GM19468 (cell line): ENCODE data around the gene AK3.
A peak's percentile ranks its signal among the peaks of the same experiment; 100 is the strongest.
"Not testable (repeated sequence)": the region's sequence is repeated elsewhere in the genome, so short reads cannot be mapped to it uniquely, and the experiment has no call there.

ENCODE experiments used
- ATAC-seq: cut with Tn5 transposase; IDR thresholded peaks from one replicate; pipeline ENCODE4 v1.9.1; 2021; ENCODE audit warnings: mild to moderate bottlenecking, moderate library complexity, moderate number of reproducible peaks; ENCODE audit not compliant: unreplicated experiment; ENCODE audit errors: extremely low read depth

The AK3 gene

GRCh38 chr9:4740638-4741364 is at the start of gene AK3:
AK3 (minus strand) TSS chr9:4741202; CDS start chr9:4741087, 115 bp downstream.
- ATAC-seq: peak; percentile 86

GRCh38 chr9:4788703-4789102 is 47.7 kb upstream of the AK3 start:
- ATAC-seq: no peak

GRCh38 chr9:4787876-4788275 is 46.9 kb upstream of the AK3 start:
- no peak for ATAC-seq

DNA sequence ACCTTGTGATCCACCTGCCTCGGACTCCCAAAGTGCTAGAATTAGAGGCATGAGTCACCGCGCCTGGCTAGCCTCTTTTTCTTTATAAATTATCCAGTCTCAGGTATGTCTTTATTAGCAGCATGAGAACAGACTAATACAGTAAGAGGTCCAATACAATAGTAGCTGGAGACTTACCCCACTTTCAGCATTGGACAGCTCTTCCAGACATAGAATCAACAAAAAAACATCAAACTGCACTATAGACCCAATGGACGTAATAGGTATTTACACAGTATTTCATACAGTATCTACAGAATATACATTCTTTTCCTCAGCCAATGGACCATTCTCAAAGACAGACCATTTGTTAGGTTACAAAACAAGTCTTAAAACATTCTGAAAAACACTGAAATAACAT is 45.6 kb upstream of the AK3 start:
- ATAC-seq: no peak

DNA sequence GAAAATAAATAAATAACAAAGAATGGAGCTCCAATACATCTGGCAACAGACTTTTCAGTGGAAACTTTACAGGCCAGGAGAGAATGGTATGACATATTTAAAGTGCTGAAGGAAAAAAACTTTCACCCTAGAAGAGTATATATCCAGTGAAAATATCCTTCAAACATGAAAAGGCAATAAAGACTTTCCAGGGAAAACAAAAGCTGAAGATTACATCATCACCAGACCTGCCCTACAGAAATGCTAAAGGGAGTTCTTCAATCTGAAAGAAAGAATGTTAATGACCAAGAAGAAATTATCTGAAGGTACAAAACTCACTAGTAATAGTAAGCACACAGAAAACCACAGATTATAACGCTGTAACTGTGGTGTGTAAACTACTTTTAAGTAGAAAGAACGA is 43.4 kb upstream of the AK3 start:
- ATAC-seq: no peak

DNA sequence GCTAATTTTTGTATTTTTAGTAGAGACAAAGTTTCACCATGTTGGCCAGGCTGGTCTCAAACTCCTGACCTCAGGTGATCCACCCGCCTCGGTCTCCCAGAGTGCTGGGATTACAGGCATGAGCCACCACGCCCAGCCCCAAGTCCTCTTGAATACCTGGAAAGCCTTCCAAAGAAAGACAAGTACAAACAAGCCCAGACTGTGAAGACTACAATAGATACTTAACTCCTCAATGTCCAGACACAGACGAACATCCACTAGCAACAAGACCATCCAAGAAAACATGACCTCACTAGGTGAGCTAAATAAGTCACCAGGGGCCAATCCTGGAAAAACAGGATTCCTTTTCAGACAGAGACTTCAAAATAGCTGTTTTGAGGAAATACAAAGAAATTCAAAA is 42.2 kb upstream of the AK3 start:
- not testable (repeated sequence) for ATAC-seq

DNA sequence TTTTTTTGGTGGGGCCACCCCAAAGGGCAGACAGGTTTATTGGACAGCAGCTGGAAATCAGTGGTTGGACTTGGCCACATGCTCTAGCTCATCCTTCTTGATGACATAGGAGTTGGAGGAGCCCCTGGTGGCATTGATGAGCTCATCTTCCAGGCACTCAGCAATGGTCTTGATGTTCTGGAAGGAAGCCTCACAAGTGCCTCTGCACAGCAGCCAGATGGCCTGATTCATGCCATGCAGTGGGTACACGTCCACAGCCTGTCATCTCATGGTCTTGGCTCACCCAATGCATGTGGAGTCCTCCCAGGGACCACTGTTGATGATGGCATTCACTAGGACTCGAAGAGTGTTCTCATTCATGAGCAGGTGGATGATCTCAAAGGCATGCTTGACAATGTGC is 40.4 kb upstream of the AK3 start:
- ATAC-seq: no peak

DNA sequence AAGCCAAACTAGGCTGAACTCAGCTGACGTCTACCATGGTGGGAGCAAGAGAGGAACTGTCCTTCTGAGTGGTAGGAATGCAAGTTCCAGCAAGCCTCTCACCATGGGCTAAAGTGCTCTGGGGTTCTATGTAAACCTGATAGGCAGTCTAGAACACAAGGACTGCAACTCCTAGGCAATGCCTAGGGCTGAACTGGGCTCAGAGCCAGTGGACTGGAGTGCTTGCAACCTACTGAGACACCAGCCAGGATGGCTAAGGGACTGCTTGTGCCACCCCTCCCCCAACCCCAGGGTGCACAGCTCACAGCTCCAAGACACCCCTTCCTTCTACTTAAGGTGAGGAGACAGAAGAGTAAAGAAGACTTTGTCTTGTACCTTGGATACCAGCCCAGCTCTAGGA is 39.6 kb upstream of the AK3 start:
- ATAC-seq: no peak

DNA sequence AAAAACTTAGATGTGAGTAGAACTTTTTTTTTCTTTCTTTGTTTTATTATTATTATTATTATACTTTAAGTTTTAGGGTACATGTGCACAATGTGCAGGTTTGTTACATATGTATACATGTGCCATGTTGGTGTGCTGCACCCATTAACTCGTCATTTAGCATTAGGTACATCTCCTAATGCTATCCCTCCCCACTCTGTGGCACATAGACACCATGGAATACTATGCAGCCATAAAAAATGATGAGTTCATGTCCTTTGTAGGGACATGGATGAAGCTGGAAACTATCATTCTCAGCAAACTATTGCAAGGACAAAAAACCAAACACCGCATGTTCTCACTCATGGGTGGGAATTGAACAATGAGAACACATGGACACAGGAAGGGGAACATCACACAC is 34.0 kb upstream of the AK3 start:
- not testable (repeated sequence) for ATAC-seq

DNA sequence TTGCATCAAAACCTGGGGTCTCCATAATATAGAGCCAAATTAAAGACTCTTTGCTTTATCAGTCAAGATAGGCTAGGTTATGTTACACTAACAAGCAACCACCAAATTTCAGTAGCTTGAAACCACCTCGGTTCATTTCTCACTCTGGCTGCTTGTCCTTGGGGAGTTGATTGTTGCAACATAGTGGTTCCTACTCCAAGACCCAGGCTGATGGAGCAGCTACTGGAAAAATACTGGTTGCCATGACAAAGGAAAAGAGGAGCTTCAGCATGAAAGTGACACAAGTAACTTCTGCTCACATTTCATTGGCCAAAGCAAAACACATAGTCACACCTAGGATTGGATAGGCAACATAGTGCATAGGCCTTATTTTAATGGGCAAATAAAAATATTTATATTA is 33.2 kb upstream of the AK3 start:
- no peak for ATAC-seq

GRCh38 chr9:4771788-4772187 is 30.8 kb upstream of the AK3 start:
- no peak for ATAC-seq

DNA sequence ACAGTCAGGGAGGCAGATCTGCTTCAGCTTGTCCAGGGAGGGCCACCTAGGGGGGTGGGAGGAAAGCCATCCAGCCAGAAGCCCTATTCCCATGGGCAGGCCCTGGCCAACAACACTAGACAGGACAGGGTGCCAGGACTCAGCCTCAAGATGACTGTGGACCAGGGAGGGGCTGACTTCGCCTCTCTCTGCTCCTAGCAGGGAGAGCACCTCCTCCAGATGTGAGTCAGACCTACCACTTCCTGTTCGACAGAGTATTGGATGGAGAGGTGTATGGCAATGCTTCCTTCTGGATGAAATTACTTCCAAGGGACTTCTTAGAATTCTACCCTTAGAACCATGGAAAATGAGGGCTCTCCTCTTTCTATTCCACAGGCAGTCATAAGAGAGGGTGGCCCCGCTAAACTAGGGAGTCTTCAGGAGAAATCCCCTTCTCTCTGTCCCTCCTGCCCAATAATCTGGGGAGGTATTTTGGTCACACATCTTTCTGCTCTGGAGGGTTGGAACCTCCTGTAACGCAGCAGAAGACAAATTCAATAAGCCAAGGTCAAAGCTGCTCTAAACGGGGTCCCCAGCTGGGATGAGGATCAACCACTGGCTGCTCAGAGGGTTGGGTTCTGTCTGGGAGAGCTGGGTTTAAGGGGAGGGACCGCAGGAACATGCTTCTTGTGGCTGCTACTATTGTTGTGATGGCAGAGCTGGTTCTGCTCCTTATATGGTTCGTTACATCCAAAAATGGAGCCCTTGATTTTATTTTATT is 28.5 kb upstream of the AK3 start:
- no peak for ATAC-seq

DNA sequence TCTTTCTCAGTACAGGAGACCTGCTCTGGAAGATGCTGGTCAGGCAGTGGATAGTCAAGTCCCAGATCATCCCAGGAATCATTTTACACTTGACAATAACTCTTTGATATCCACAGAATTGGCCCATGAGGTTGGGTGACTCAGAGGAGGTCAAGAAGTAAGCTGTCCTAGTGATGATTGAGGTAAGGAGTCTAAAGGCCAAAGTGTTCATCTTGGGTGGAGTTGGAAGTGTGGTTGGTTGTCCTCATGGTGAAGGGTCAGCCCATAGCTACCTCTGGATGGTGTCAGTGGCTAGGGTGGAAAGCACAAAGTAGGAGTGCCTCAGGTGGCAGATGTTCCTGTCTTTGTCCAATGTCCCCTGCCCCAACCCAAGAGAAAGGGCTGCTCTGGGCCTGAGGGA is 27.7 kb upstream of the AK3 start:
- ATAC-seq: no peak

GRCh38 chr9:4764033-4764432 is 23.0 kb upstream of the AK3 start:
- no peak for ATAC-seq

DNA sequence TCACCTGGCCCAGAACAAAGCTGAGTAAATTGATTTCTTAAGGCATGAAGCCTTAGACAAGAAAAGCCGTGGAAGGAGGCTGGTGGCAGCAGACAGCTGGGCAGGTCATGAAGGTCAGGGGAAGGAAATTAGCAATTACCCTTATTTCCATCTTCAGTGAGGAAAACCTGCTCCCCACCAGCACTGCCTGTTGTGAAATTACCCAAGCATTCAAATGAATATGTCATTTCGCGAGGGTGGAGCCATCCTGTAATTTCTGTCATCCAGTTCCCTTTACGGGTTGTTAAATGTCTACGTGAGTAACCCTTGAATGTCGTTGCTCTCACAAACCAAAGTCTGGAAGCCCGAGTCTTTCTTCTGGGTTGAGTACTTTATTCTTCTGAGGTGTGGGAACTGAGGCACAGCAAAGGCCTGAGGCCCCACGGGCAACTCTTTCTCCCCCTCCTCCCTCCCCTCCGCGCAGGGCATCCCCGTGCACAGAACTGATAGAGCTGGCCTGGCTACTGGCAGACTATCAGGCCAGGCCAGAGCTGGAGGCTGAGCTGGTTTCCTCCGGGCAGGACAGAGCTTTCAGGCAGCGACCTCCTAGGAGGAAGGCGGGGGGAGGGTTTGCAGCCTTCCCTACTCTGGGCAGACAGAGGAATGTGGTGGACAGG is 22.0 kb upstream of the AK3 start:
- no peak for ATAC-seq

DNA sequence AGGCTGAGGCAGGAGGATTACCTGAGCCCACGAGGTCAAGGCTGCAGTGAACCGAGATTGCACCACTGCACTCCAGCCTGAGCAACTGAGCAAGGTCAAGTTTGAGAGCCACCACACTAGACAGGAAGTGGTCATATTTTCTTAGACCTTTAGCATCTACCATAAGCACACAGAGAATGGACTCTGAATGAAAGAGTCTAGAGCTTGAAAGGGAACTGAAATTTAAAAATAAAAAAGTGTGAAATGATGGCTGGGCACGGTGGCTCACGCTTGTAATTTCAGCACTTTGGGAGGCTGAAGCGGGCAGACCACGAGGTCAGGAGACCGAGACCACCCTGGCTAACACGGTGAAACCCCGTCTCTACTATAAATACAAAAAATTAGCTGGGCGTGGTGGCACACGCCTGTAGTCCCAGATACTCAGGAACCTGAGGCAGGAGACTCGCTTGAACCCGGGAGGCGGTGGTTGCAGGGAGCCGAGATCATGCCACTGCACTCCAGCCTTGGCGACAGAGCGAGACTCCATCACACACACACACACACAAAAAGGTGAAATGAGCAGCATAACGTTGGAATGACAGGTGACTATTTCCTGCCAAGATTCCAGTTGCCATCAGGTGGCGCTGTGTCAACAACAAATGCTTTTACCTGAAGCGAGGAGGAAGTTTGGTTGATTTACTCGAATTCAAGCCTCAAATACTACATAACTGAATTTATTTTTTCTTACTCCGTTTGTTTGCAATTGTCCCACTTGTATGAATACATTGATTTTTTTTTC is 21.3 kb upstream of the AK3 start:
- ATAC-seq: peak; percentile 45

GRCh38 chr9:4760122-4760521 is 19.1 kb upstream of the AK3 start:
- ATAC-seq: no peak

- ATAC-seq: no peak
These were observed 15.4 kb upstream of the AK3 start for GRCh38 chr9:4756420-4756819.

GRCh38 chr9:4755026-4755609 is 14.1 kb upstream of the AK3 start:
- no peak for ATAC-seq

DNA sequence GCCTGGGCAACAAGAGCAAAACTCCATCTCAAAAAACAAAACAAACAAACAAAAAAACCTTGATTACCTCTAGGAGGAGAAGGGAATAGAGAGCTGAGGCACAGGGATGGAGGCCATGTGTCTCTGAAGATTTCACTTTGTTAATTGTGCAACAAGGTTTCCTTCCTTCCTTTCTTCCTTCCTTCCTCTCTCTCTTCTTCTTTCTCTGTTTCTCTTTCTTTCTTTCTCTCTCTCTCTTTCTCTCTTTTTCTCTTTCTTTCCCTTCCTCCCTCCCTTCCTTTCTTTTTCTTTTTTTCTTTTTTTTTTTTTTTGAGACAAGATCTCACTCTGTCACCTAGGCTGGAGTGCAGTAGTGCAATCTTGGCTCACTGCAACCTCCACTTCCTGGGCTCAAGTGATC is 13.5 kb upstream of the AK3 start:
- ATAC-seq: not testable (repeated sequence)
